GM19438 (cell line): ENCODE measurements around the gene TADA2A.

Source experiments
- ATAC-seq: cut with Tn5 transposase; IDR thresholded peaks from one replicate; pipeline ENCODE4 v1.9.1; 2021; ENCODE audit warnings: low read depth; ENCODE audit not compliant: unreplicated experiment

Gene TADA2A, protein sequence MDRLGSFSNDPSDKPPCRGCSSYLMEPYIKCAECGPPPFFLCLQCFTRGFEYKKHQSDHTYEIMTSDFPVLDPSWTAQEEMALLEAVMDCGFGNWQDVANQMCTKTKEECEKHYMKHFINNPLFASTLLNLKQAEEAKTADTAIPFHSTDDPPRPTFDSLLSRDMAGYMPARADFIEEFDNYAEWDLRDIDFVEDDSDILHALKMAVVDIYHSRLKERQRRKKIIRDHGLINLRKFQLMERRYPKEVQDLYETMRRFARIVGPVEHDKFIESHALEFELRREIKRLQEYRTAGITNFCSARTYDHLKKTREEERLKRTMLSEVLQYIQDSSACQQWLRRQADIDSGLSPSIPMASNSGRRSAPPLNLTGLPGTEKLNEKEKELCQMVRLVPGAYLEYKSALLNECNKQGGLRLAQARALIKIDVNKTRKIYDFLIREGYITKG

DNA sequence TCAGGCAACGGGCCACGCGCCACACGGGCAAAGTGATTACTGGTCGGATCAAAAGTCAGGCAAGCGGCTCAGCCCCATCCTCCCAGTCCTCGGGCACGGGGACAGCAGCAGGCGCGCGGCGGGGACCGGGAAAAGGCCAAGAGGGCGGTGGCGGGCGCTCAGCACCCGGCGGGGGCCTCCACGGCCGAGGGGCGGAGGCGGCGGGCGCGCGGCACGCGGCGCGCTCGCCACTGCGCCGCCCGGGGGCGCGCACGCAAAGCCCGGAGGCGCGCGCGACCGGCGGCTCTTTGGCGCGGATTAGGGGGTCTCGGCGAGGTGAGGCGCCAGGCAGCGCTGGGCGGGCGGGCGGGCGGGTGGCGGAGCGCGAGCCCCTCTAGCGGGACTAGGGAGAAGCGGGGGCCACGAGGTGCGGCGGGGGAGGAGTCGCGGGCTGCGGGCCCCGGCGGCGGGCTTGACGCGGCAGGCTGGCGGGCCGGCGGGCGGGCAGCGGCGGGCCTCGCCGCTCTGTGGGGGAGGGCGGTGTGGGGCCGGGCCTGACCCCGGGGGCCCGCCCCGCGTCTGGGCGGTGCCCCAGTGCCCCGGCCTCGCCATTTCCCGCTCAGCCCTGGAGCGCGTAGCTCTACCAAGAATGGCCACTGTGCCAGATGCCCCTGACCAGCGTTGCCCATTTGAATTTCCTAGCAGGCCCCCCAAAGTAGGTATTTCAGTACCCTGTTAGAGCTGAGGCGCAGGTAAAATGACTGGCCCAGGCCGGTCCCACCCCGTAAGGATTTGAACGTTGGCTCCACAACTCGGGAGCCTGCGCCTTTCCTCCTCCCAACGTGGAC, at the start of gene TADA2A, which contains the start of gene ACACA:
Gene TADA2A, plus strand, starts transcription at position 252 of the 827 bp plus-strand sequence. CDS start 4,480 bp downstream, outside the sequence.
Gene ACACA, minus strand, starts transcription at position 202 of the 827 bp plus-strand sequence. CDS start 537 bp downstream, outside the sequence.
- ATAC-seq: peak; percentile 84

DNA sequence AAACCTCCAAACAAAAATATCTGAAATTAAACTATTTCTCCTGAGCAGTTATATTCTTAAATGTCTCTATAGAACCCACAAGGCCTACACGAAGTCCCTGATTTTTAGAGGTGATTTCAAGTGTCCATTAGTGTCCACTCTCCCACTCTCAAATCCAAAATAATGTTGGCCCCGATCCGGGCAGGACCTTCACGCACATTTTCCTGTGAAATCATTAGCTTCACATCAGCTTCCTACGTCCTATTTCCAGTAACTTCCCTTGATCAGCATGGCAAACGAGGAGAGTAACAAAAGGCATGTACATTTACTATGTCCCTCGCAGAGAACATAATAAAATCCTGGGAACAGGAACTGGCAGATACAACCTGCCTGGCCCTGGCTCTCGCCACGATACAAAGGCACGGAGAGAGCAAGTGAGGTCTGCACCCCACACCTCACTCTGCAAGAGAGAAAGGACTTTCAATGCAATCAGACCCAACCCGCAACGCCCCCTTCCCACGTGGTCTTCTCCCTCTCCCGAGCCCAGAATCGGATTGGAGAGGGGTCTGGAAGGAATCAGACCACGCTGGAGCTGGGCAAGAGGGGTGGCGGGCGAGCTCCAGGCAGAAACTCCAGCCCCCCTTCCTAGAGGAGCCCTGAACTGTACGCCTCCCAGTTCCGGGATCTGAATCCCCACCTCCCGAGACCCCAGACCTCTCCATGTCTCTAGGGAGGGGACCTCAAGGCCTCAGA, 48.4 kb upstream of the TADA2A start:
- no peak for ATAC-seq

DNA sequence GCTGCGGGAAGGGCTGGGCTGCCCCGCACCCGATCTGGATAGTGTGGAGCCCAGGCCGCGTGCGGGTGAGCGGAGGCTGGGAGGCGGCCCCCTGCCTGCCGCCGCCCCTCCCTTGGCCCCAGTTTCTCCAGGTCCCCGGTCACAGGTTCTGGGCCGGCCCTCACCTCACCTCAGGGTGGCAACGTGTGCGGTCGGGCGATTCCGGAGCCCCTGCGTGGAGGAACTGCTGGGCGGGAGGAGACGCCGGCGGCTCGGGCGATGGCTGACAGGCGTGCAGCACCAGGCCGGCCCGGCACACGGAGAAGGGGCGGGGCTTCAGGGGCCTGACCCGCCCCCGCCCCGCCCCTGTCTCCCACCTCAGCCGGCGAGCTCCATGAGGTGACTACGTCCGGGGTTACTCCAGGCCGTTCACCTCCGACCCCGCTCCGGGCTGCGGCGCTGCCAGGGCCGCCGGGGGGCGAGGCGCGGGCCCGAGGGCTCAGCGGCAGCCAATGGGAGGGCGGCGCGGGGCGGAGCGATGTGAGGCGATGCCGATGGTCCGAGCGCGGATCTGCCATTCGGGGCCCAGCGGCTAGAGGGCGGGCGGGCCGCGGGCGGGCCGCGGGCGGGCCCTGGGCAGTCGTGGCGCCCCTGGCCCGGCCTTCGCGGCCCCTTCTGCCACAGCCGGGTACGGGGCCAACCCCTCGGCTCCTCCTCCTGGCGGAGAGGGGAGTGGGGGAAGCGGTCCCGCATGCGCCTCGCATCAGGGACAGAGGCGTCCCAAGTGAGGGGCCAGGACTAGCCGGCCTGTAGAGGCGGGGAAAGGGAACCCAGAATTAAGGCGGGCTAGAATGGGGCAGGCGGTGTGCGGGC, 47.6 kb upstream of the TADA2A start:
- peak; percentile 81 for ATAC-seq

DNA sequence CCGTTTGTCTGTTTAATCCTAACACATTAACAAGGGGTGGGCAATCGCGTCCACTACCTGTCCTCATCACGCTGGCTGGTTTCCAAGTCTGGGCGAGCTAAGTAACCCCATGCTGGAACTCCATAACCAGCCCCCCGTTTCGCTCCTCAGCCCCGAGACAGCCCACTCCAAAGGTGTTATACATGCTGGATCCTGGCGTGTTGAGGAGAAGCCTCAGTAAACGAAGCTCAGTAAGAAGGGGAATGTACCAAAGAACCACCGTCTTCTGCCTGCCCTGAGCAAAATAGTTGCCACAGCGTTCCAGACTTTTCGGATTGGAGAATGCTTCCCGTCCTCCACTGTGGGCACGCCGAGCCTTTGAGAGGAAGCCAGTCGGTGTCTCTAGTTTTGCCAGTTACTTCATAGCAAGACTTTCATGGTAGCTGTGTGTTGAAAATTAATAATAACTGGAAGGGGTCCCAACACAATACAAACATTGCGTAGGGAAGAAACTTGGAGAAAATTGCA, 47.0 kb upstream of the TADA2A start:
- ATAC-seq: no peak

DNA sequence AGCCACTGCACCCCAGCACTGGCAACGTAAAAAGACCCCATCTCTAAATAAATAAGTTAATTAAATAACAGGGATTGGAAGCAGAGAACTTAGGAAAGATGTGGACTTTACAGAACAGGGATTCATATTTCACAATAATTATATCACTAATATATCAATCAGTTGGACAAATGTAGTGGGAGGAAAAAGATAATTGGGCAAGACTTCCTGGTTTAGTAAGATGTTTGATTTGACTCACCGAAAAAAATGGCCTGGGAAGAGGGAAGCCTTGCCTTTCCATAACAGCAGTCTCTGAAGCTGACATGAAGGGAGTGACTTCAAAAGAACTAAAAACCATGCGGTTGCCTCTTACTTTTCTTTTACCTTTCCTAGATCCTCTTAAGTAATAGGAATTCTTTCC, 46.1 kb upstream of the TADA2A start:
- ATAC-seq: no peak

DNA sequence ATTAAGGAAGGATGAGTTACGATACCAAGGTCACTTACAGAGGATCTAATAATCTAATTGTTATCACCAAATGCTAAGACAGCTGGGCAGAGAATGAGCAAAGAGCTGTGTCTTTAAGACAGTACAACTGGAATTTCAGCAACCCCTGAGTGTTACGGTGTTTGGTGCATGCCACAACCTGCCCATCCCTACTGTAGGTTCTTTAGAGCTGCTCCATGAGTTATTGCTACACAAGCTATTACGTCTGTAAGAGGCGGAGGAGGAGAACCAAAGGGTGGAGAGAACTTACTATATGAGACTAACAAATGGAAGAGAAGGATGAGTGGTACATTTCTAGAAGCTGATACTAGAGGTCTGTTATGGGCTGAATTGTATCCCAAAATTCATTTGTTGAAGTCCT, 45.1 kb upstream of the TADA2A start:
- ATAC-seq: no peak

DNA sequence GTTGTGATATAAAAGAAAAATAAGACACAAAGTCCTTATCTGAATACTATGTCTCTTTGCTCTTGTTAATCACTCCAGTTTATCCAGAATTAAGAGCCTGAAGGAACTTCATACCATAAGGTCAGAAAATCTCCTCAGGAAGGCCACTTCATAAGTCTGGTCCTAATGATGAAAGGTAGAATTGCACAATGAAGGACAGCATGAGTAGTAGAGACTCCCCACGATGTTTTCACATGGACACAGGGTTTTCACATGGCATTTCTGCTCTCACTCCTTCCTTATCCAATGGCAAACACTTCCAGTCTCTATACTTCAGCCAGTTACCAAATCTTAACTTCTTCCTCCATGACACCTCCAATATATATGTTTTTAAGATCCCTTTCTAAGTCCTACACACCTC, 41.1 kb upstream of the TADA2A start:
- no peak for ATAC-seq

DNA sequence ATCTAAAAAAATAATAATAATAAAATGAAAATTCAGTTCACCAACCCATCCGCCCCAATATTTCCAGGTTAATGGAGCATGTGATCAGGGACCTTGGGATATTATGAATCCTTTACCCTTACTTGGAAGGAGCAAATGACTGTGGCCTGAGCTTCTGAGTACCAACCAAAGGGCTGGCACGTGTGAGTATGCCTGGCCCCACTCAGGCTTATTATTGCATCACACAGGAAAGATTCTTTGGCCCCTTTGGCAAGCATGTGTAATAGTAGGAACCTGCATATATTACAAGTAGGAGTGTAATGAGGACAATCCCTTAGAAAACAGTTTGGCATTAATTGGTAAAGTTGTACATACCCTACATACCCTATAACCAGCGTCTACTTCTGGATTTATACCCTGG, 38.1 kb upstream of the TADA2A start:
- ATAC-seq: no peak

DNA sequence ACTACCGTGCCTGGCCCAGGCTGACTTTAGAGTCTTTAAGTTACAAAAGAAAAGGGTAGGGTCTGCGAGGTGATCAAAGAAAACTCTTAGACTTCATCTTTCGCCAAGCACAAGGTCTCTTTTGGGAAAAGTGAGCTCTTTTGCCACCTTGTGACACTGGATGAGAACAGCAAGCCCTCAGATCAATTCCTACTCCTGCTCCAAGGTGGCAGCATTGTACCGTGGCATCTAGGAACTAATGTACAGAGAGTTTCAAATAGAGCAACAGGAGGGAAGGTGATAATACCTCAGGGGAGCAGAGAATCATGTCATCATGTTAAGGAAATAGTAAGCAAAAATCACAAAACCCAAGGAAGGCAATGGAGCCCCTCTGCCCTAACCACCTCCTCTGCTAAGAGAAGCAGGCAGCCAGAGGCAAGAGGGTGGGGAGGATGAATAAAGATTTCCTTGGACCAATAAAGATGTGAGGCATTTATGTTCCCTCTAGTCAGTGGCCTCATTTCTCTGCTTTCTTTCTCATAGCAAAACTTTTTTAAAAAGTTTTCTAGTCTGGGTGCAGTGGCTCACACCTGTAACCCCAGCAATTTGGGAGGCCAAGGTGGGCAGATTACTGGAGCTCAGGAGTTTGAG, 33.0 kb upstream of the TADA2A start:
- no peak for ATAC-seq

DNA sequence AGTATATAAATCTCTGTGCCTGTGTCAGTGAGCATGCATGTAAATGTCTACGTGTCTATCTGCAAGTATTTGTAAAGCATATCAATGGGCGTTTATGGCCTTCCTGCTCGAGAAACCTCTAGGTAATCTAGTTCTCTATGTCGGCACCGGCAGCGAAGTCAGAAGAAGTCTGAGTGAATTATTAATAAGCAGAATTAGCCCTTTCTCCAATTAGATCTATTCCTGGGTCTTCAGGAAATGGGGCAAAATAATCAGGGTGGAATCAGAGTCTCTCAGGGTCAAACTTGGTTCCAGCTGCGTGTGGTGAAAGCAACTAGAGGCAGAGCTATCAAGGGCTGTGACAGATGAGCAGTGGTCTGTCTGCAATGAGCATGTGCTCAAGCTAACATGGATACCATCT, 31.0 kb upstream of the TADA2A start, which contains the start of gene C17orf78:
Gene C17orf78, plus strand, starts transcription at position 280 of the 400 bp plus-strand sequence. Its CDS starts 108 bp downstream, at position 388.
- ATAC-seq: no peak

DNA sequence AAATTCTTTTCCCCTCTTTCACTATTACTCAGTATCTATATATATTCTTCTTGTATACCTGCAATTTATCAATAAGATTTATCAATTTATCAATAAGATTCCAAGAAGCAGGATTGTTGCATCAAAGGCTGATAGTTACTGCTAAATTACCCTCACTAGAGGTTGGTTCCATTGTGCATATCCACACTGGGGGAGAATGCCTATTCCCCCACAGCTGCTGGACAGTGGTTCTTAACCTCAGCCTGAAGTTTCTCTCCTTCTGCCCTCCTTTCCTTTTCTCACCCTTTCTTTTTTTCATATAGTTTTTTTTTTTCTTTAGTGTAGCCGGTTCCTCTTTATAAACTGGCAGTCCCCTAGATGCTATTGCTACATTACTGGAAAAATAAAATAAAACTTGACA, 24.6 kb upstream of the TADA2A start:
- ATAC-seq: no peak

DNA sequence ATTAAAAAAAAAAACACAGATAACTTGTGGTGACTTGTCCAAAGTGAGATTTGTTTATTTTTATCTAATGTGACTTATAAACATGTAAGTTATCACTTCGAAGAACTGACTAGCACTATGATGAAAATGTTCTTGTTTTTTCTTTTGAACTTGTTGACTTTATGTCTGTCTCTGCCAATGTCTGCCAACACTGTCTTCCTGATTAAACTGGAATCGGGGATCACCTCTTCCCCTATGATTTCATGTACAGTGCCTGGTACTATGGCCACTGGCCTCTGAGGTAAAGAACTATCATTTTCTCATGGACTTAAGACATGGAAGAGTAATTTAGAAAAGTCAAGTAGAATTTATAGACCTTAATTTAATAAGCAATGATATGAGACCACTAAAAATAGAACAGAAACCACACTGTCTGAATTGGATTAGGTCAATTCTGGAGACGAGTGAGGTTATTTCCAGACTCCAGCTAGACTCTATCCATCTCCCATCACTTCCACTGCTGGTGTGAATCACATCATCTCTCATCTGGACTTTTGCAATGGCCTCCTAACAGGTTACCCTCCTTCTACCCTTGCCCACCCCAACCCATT, 22.0 kb upstream of the TADA2A start:
- ATAC-seq: no peak

DNA sequence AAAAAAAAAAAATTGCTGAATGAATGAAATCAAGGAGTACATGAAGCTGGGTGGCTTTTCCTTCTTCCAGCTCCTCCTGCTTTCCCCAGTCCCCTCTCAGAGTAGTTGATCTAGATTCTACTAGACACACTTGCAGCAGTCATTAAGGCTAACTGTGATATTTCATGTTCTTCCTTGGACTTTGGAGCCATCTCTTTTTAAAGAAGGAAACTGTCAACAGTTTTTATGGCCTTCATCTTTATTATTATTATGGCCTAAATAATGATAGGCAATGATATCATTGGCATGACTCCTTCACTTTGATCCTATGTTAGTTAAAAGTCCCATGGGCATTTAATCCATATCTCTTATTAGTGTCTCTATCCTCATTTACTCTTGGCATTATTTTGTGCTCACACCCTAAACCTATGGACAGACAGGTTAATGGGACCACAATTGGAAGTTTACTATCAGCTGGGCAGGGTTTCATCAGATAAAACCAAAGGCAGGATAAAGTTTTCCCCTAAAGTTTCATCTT, 21.2 kb upstream of the TADA2A start:
- no peak for ATAC-seq

DNA sequence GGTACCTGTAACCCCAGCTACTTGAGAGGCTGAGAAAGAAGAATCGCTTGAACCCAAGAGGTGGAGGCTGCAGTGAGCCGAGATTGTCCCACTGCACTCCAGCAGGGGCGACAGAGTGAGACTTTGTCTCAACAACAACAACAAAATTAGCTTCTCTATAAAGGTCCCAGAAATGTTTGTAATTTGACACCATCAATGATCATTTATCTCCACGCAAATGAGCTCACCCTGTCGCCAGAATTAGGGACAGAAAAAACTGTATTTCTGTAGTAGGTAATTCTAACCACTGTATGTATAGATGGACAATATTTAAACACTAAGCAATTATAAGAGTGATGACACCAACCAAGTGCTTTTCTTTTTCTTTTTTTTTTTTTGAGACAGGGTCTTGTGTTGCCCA, 20.2 kb upstream of the TADA2A start:
- ATAC-seq: no peak

DNA sequence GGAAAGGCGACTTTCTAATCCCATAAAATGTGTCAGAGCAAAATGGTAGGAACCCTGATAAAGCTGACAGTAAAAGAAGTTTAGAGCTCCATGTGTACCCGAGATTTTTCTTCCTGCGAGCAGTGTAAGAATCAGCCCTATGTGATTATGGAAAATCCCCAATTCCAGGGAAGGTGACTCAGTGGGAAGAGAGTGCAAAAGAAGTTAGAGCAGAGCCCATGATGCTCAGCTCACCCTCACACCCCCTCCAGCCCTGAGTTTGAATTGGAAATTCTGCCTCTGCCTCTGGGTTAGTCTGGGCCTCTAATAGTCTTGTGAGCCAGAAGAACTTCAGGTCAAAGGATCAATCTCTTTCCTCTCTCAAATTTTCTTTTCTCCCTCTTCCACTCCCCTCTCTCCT, 18.4 kb upstream of the TADA2A start:
- no peak for ATAC-seq

DNA sequence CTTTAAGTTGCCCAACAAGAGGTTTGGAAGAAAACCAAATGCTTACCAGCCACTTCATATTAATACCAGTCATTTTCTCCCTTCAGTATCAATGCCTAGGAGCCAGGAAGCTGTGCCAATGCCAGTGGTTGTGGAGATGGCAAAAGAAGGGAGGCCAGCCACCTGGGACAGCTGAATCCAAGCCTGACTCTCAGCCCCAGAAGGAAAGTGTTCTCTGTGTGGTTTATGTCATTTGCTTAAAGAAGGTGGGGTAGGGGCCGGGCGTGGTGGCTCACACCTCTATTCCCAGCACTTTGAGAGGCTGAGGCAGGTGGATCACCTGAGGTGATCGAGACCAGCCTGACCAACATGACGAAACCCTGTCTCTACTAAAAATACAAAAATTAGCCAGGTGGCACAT, 17.5 kb upstream of the TADA2A start:
- ATAC-seq: no peak

DNA sequence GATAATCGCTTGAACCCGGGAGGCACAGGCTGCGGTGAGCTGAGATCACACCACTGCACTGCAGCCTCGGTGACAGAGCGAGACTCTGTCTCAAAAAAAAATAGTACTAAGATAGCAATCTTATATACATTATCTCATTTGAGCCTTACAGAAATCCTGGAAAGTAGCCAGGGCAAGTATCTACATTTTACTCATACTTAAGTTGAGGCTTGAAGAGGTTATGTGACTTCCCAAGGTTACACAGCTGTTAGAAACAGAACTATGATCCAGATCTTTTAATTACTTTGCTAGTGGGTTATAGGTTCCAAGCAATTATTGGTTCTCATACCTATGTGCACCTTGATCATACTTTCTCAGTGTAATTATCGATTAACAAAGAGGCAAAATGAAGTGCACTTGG, 15.5 kb upstream of the TADA2A start:
- ATAC-seq: no peak

DNA sequence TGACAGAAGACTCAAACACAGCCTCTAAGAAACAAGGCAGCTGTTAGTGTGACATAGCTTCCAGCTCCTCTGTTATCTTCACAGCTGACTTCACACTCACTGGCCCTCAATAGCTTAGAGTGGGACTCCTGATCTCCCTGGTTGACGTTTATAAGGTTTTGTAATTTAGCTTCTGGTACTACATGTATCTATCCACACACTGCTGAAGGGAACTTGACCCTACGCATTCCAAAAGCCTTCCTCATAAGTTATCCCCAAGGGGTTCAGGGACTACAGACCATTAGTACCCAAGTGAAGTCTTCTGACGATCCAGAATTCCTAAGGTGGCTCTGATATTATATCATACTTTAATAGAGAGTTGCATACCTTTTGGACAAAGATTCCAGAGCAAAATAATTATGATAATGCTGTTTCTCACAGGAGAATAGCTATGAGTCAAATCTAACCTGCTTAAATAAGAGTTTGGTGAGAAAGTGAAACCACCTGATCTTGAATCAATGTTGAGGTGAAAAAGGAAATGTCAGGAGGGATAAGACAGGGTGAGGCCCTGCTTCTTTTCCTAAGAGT, 14.6 kb upstream of the TADA2A start:
- ATAC-seq: no peak
